GM18526 (cell line): ENCODE results near the gene UGT1A8.

Experiments
- POLR2A ChIP-seq: IDR thresholded peaks from 3 replicates; pipeline ENCODE4 v1.6.1; 2011; ENCODE audit not compliant: insufficient read length; ENCODE audit errors: extremely low read depth

Gene UGT1A8

GRCh38 chr2:233773854-233774253 lies 156.4 kb downstream of the UGT1A8 start:
- no peak for TF ChIP-seq POLR2A

GRCh38 chr2:233775414-233775813 lies 158.0 kb downstream of the UGT1A8 start:
- no peak for TF ChIP-seq POLR2A

GRCh38 chr2:233778030-233778429 lies 160.6 kb downstream of the UGT1A8 start, which contains the start of gene MROH2A:
Gene MROH2A (plus strand): TSS chr2:233778330. CDS start chr2:233779359, 1,029 bp downstream.
- TF ChIP-seq POLR2A = no peak

GRCh38 chr2:233779722-233780121 lies 162.3 kb downstream of the UGT1A8 start:
- no peak for TF ChIP-seq POLR2A

- no peak for TF ChIP-seq POLR2A
These were observed 163.3 kb downstream of the UGT1A8 start for GRCh38 chr2:233780771-233781170.

- no peak for TF ChIP-seq POLR2A
These were observed 172.1 kb downstream of the UGT1A8 start for GRCh38 chr2:233789554-233789953.

GRCh38 chr2:233791151-233791882 lies 173.9 kb downstream of the UGT1A8 start:
- no peak for TF ChIP-seq POLR2A

- TF ChIP-seq POLR2A = no peak
These were observed 174.5 kb downstream of the UGT1A8 start for GRCh38 chr2:233791883-233792329.

GRCh38 chr2:233792720-233793119 lies 175.3 kb downstream of the UGT1A8 start:
- no peak for TF ChIP-seq POLR2A

- TF ChIP-seq POLR2A = no peak
These were observed 176.2 kb downstream of the UGT1A8 start for GRCh38 chr2:233793465-233794127.

GRCh38 chr2:233794128-233794658 lies 176.8 kb downstream of the UGT1A8 start:
- TF ChIP-seq POLR2A = no peak

- no peak for TF ChIP-seq POLR2A
These were observed 178.3 kb downstream of the UGT1A8 start for GRCh38 chr2:233795735-233796171.

GRCh38 chr2:233796254-233796653 lies 178.8 kb downstream of the UGT1A8 start:
- no peak for TF ChIP-seq POLR2A

GRCh38 chr2:233798335-233799086 lies 181.1 kb downstream of the UGT1A8 start:
- TF ChIP-seq POLR2A = no peak

- no peak for TF ChIP-seq POLR2A
These were observed 181.7 kb downstream of the UGT1A8 start for GRCh38 chr2:233799087-233799665.

GRCh38 chr2:233799716-233800115 lies 182.3 kb downstream of the UGT1A8 start:
- TF ChIP-seq POLR2A = no peak

GRCh38 chr2:233800208-233800607 lies 182.8 kb downstream of the UGT1A8 start:
- TF ChIP-seq POLR2A = no peak
